ENCODE results near the gene LRRC47. TPM values are rescaled to one million over a fixed set of nuclear protein-coding genes. Genes with fewer than 3 reads are reported as not detected.

LRRC47 gene
- total RNA-seq, 3 donors from 2014 or later: 31.5 to 34.2 (median 34.2) TPM

DNA sequence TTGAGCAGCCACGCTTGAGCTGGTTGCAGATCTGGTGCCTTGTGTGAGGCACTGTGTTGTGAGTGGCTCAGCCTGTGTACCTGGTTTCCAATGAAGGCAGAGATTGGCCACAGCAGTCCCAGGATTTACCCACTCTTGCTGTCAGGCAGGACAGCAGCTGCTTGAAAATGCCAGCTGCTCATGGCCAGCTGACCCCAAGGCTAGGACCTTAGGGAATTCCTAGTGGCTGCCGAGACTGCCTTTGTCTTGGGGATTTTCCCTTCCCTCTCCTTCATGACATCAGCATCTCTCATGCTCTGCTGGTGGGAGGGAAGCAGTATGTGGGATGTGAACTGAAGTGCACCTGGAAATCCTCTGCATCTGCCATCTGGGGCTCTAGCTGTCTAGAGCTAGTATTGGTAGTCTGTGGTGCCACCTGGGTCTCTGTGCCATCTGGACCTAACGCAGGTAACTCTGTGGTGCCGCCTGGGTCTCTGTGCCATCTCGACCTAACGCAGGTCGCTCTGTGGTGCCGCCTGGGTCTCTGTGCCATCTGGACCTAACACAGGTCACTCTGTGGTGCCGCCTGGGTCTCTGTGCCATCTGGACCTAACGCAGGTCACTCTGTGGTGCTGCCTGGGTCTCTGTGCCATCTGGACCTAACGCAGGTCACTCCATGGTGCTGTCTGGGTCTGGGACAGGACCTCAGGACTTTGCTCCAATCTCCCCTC lies 3.8 kb upstream of the LRRC47 start:
- peaks cover 0 to 8% of the 10 kb centered on the region in 2 donors for H3K27me3 ChIP-seq
- H3K9me3 ChIP-seq: no peaks in the 10 kb centered on the region
- no peak for DNase-seq (ENCODE audit: low spot score in 2 of 2)
- peaks cover 4 to 6% of the 10 kb centered on the region in 2 donors for H3K4me1 ChIP-seq
- intact Hi-C loops (cut with DNase I; ENCODE audit: low total_unique reads): no loop called here
- no peak overlapping the region for H3K27ac ChIP-seq
- TF ChIP-seq CTCF (IDR thresholded peaks at IDR 0.05) (no peak), POLR2AphosphoS5 (IDR thresholded peaks at IDR 0.05) (no peak), POLR2A (IDR thresholded peaks at IDR 0.05) (no peak)
- no peaks in the 10 kb centered on the region for H3K36me3 ChIP-seq
- no peak overlapping the region for H3K4me3 ChIP-seq

- TF ChIP-seq POLR2AphosphoS5 (IDR thresholded peaks at IDR 0.05): no peak
- no peak for TF ChIP-seq CTCF (IDR thresholded peaks at IDR 0.05)
- no peak for TF ChIP-seq POLR2A (IDR thresholded peaks at IDR 0.05)
- Histone ChIP-seq H3K27me3 (no peaks in the 10 kb centered on the region), H3K36me3 (no peaks in the 10 kb centered on the region), H3K9me3 (no peaks in the 10 kb centered on the region), H3K4me3 (peak overlapping the region; percentile 78 to 99 (median 99)), H3K27ac (peak overlapping the region; percentile 54 to 64), H3K4me1 (peaks cover 11 to 19% of the 10 kb centered on the region in 2 donors)
- intact Hi-C loops (cut with DNase I; ENCODE audit: low total_unique reads): no loop called here
- DNase-seq (ENCODE audit: low spot score in 2 of 2): no peak
Measured at GRCh38 chr1:3795453-3796214, 664 bp downstream of the LRRC47 start.

DNA sequence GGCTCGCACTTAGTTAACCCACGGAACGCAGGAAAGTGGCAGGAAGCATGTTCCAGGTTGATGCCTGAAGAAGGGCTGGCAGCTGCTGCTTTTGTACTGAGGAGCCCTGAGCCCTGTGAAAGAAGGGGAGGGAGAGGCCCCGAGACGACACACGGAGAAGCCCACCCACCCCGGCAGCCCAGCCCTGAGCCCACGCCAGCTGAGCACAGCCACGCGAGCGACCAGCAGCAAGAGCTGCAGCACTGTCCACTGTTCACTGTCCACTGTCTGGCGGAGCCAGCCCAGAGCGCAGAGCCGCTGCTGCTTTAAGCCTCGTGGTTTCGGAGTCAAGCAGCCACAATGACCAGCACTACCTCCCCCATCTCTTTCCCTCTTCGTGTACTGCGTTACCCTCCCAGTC lies 5.3 kb downstream of the LRRC47 start:
- TF ChIP-seq CTCF (IDR thresholded peaks at IDR 0.05) (no peak), POLR2A (IDR thresholded peaks at IDR 0.05) (no peak), POLR2AphosphoS5 (IDR thresholded peaks at IDR 0.05) (no peak)
- Histone ChIP-seq H3K27ac (no peak overlapping the region), H3K9me3 (no peaks in the 10 kb centered on the region), H3K4me3 (no peak overlapping the region), H3K4me1 (peaks cover 11 to 24% of the 10 kb centered on the region in 2 donors), H3K27me3 (no peaks in the 10 kb centered on the region), H3K36me3 (peaks cover 5% of the 10 kb centered on the region)
- DNase-seq (ENCODE audit: low spot score in 2 of 2): no peak
- intact Hi-C loops (cut with DNase I; ENCODE audit: low total_unique reads): no loop called here

GRCh38 chr1:3790500-3790923 lies 5.8 kb downstream of the LRRC47 start:
- H3K9me3 ChIP-seq: no peaks in the 10 kb centered on the region
- peaks cover 5% of the 10 kb centered on the region for H3K36me3 ChIP-seq
- intact Hi-C loops (cut with DNase I; ENCODE audit: low total_unique reads): no loop called here
- peaks cover 9 to 22% of the 10 kb centered on the region in 2 donors for H3K4me1 ChIP-seq
- no peak for DNase-seq (ENCODE audit: low spot score in 2 of 2)
- no peaks in the 10 kb centered on the region for H3K27me3 ChIP-seq
- no peak overlapping the region for H3K4me3 ChIP-seq
- TF ChIP-seq POLR2AphosphoS5 (IDR thresholded peaks at IDR 0.05) (no peak), CTCF (IDR thresholded peaks at IDR 0.05) (no peak), POLR2A (IDR thresholded peaks at IDR 0.05) (no peak)
- no peak overlapping the region for H3K27ac ChIP-seq
